H7 (cell line): ENCODE results near the gene RBM6. TPM values are rescaled to one million over a fixed set of nuclear protein-coding genes. Genes with fewer than 3 reads are reported as not detected.
"Not testable (repeated sequence)": the region's sequence is repeated elsewhere in the genome, so short reads cannot be mapped to it uniquely, and the experiment has no call there.

Experiments used
- DNase-seq: peaks from one replicate; pipeline ENCODE4 v3.0.0; 2012
- H3K27me3 ChIP-seq: 2 replicates; pipeline ENCODE4 v1.6.0; 2011; ENCODE audit warnings: mild to moderate bottlenecking, low read length; ENCODE audit not compliant: control insufficient read depth, insufficient read depth
- H3K36me3 ChIP-seq: replicated peaks from 2 replicates; pipeline ENCODE4 v1.5.1; 2011; ENCODE audit warnings: low read length; ENCODE audit not compliant: control insufficient read depth, insufficient read depth
- H3K4me3 ChIP-seq: 2 replicates; pipeline ENCODE4 v1.5.1; 2011; ENCODE audit warnings: low read depth, mild to moderate bottlenecking, control low read depth, low read length, moderate library complexity; ENCODE audit not compliant: insufficient read depth
- total RNA-seq: library from RNA; depleted of rRNA; stranded (reverse); fragments of >200 nt; shearing (Covaris generic); gene quantifications from 2 replicates; pipeline ENCODE4 v1.2.3, GENCODE V29; 2014; rRNA removed

The RBM6 gene
- 41.6 and 72.7 TPM in 2 replicates for total RNA-seq

GRCh38 chr3:49939858-49940666 lies at the start of gene RBM6:
RBM6 (plus strand) TSS chr3:49940150; CDS start chr3:49962642, 22,492 bp downstream.
- peak within 1 kb of the TSS; percentile 98 for H3K4me3 ChIP-seq
- H3K27me3 ChIP-seq: no peaks in the 10 kb centered on the region
- peak; percentile 98 for DNase-seq
- H3K36me3 ChIP-seq: no peaks in the 10 kb centered on the region

GRCh38 chr3:49895791-49896190 lies 44.2 kb upstream of the RBM6 start:
- H3K36me3 ChIP-seq: no peaks in the 10 kb centered on the region; the same call in 1 of the 2 replicates
- no peak overlapping the region for H3K4me3 ChIP-seq
- DNase-seq: no peak
- H3K27me3 ChIP-seq: no peaks in the 10 kb centered on the region

GRCh38 chr3:49896345-49896744 lies 43.6 kb upstream of the RBM6 start:
- DNase-seq: no peak
- Histone ChIP-seq H3K36me3 (no peaks in the 10 kb centered on the region; the same call in 1 of the 2 replicates), H3K27me3 (no peaks in the 10 kb centered on the region), H3K4me3 (no peak overlapping the region)

GRCh38 chr3:49898991-49899390 lies 41.0 kb upstream of the RBM6 start:
- H3K4me3 ChIP-seq: no peak overlapping the region
- no peaks in the 10 kb centered on the region for H3K27me3 ChIP-seq
- no peaks in the 10 kb centered on the region; the same call in 1 of the 2 replicates for H3K36me3 ChIP-seq
- no peak for DNase-seq

- DNase-seq: peak; percentile 86
- Histone ChIP-seq H3K27me3 (no peaks in the 10 kb centered on the region), H3K36me3 (no peaks in the 10 kb centered on the region; the same call in 1 of the 2 replicates), H3K4me3 (no peak overlapping the region)
Observed at GRCh38 chr3:49899815-49900214, 40.1 kb upstream of the RBM6 start.

- Histone ChIP-seq H3K27me3 (no peaks in the 10 kb centered on the region), H3K4me3 (no peak overlapping the region), H3K36me3 (no peaks in the 10 kb centered on the region; the same call in 1 of the 2 replicates)
- DNase-seq: no peak
Observed at GRCh38 chr3:49900491-49901153, 39.3 kb upstream of the RBM6 start.

GRCh38 chr3:49901366-49902339 lies 38.3 kb upstream of the RBM6 start:
- Histone ChIP-seq H3K36me3 (no peaks in the 10 kb centered on the region), H3K27me3 (no peaks in the 10 kb centered on the region), H3K4me3 (no peak overlapping the region)
- peak; percentile 59 for DNase-seq

GRCh38 chr3:49902511-49903345 lies 37.2 kb upstream of the RBM6 start:
- H3K4me3 ChIP-seq: no peak overlapping the region

GRCh38 chr3:49903451-49904424 lies 36.2 kb upstream of the RBM6 start, which contains the start of gene MST1R:
MST1R (minus strand) TSS chr3:49903873; CDS start chr3:49903609, 264 bp downstream.
- H3K36me3 ChIP-seq: no peaks in the 10 kb centered on the region
- DNase-seq: peak; percentile 98
- H3K4me3 ChIP-seq: peak within 1 kb of the TSS; percentile 16; the same call in 1 of the 2 replicates
- no peaks in the 10 kb centered on the region for H3K27me3 ChIP-seq

More at GRCh38 chr3:49902511-49903345, 37.2 kb upstream of the RBM6 start:
- Histone ChIP-seq H3K27me3 (no peaks in the 10 kb centered on the region), H3K36me3 (no peaks in the 10 kb centered on the region)
- DNase-seq: no peak

- DNase-seq, H3K36me3 ChIP-seq, H3K4me3 ChIP-seq, H3K27me3 ChIP-seq: not testable (repeated sequence)
Observed at GRCh38 chr3:49904448-49904847, 35.5 kb upstream of the RBM6 start.

- Histone ChIP-seq H3K36me3 (no peaks in the 10 kb centered on the region), H3K4me3 (peak overlapping the region; percentile 12), H3K27me3 (peaks cover 3% of the 10 kb centered on the region; the same call in 1 of the 2 replicates)
- DNase-seq: peak; percentile 90
Observed at GRCh38 chr3:49906073-49906743, 33.7 kb upstream of the RBM6 start.
